Upper lobe of right lung (tissue), 1 donor: Measurements from ENCODE around the gene RBKS. TPM values are rescaled to one million over a fixed set of nuclear protein-coding genes. Genes with fewer than 3 reads are reported as not detected.

ENCODE experiments used
- ATAC-seq: fragments of 200-7000 bp; cut with Tn5 transposase; one replicate; pipeline ENCODE4 v1.9.1; 2020; ENCODE audit warnings: mild to moderate bottlenecking, moderate library complexity
- DNase-seq: peaks from one replicate; pipeline ENCODE4 v3.0.0-alpha.2; 2020
- H3K27ac ChIP-seq: fragments of 200-600 bp; one replicate; pipeline ENCODE4 v1.8.0; 2022
- H3K27me3 ChIP-seq: fragments of 200-600 bp; one replicate; pipeline ENCODE4 v1.8.0; 2022; ENCODE audit warnings: mild to moderate bottlenecking
- H3K36me3 ChIP-seq: fragments of 200-600 bp; one replicate; pipeline ENCODE4 v1.8.0; 2022
- H3K4me1 ChIP-seq: fragments of 200-600 bp; one replicate; pipeline ENCODE4 v1.8.0; 2022
- H3K4me3 ChIP-seq: fragments of 200-600 bp; one replicate; pipeline ENCODE4 v1.8.0; 2022; ENCODE audit warnings: mild to moderate bottlenecking
- H3K9me3 ChIP-seq: fragments of 200-600 bp; one replicate; pipeline ENCODE4 v1.8.0; 2022
- CTCF ChIP-seq: fragments of 200-600 bp; IDR thresholded peaks from one replicate; pipeline ENCODE4 v1.8.0; 2022; ENCODE audit warnings: antibody characterized with exemption
- intact Hi-C: fragments of 100-400 bp; cut with DNase I; formaldehyde crosslinking; loops from one replicate; pipeline ENCODE4 v1.11.0; 2022
- total RNA-seq: library from RNA; stranded (reverse); fragmentation: NEBNext Ultra II Directional; extraction: Animal tissue kit (Norgen Biotek cat#: 25700); gene quantifications from one replicate; pipeline ENCODE4 v1.2.1, GENCODE V29; 2021
- donor health status: DM: no; HTN: yes; CAD: no; lungs with severe emphysema.

The RBKS gene
- total RNA-seq, 1 donor from 2014 or later, result 1.9 TPM

GRCh38 chr2:27741673-27742072 lies 148.5 kb downstream of the RBKS start:
- Histone ChIP-seq H3K27me3 (no peaks in the 10 kb centered on the region), H3K4me1 (peaks cover 17% of the 10 kb centered on the region), H3K4me3 (no peak overlapping the region), H3K27ac (no peak overlapping the region), H3K36me3 (no peaks in the 10 kb centered on the region), H3K9me3 (no peaks in the 10 kb centered on the region)
- no peak for ATAC-seq
- no peak for TF ChIP-seq CTCF
- DNase-seq, result no peak
- intact Hi-C loops, result no loop called here

- ATAC-seq, result no peak
- DNase-seq, result no peak
- peaks cover 36% of the 10 kb centered on the region for H3K4me1 ChIP-seq
- H3K4me3 ChIP-seq, result no peak overlapping the region
- TF ChIP-seq CTCF, result no peak
- no peak overlapping the region for H3K27ac ChIP-seq
- H3K9me3 ChIP-seq, result no peaks in the 10 kb centered on the region
- no peaks in the 10 kb centered on the region for H3K27me3 ChIP-seq
- intact Hi-C loops, result no loop called here
- no peaks in the 10 kb centered on the region for H3K36me3 ChIP-seq
These were observed 151.2 kb downstream of the RBKS start for GRCh38 chr2:27739058-27739373.

GRCh38 chr2:27738349-27739057 lies 151.7 kb downstream of the RBKS start:
- Histone ChIP-seq H3K9me3 (no peaks in the 10 kb centered on the region), H3K4me3 (no peak overlapping the region), H3K27me3 (no peaks in the 10 kb centered on the region), H3K36me3 (no peaks in the 10 kb centered on the region), H3K27ac (no peak overlapping the region), H3K4me1 (peaks cover 36% of the 10 kb centered on the region)
- TF ChIP-seq CTCF, result no peak
- intact Hi-C loops, result no loop called here
- DNase-seq (no peak), ATAC-seq (no peak)

- Histone ChIP-seq H3K27ac (peak overlapping the region; percentile 82), H3K4me1 (peaks cover 36% of the 10 kb centered on the region), H3K27me3 (no peaks in the 10 kb centered on the region), H3K36me3 (no peaks in the 10 kb centered on the region), H3K4me3 (no peak overlapping the region), H3K9me3 (no peaks in the 10 kb centered on the region)
- DNase-seq (no peak), ATAC-seq (peak; percentile 7)
- intact Hi-C loops, result no loop called here
- TF ChIP-seq CTCF, result peak; percentile 14
These were observed 152.4 kb downstream of the RBKS start for GRCh38 chr2:27737676-27738348.

GRCh38 chr2:27736890-27737204 lies 153.3 kb downstream of the RBKS start:
- ATAC-seq, result no peak
- intact Hi-C loops, result no loop called here
- H3K4me1 ChIP-seq, result peaks cover 36% of the 10 kb centered on the region

More at GRCh38 chr2:27736890-27737204, 153.3 kb downstream of the RBKS start:
- Histone ChIP-seq H3K27ac (peak overlapping the region; percentile 82), H3K27me3 (no peaks in the 10 kb centered on the region), H3K9me3 (no peaks in the 10 kb centered on the region), H3K4me3 (no peak overlapping the region), H3K36me3 (no peaks in the 10 kb centered on the region)
- no peak for TF ChIP-seq CTCF
- DNase-seq, result no peak
